HG02885 (cell line): Measurements from ENCODE around the gene COL23A1.

Source experiments
- ATAC-seq: cut with Tn5 transposase; IDR thresholded peaks from one replicate; pipeline ENCODE4 v1.9.1; 2021; ENCODE audit warnings: mild to moderate bottlenecking; ENCODE audit not compliant: unreplicated experiment, poor library complexity

COL23A1 gene

DNA sequence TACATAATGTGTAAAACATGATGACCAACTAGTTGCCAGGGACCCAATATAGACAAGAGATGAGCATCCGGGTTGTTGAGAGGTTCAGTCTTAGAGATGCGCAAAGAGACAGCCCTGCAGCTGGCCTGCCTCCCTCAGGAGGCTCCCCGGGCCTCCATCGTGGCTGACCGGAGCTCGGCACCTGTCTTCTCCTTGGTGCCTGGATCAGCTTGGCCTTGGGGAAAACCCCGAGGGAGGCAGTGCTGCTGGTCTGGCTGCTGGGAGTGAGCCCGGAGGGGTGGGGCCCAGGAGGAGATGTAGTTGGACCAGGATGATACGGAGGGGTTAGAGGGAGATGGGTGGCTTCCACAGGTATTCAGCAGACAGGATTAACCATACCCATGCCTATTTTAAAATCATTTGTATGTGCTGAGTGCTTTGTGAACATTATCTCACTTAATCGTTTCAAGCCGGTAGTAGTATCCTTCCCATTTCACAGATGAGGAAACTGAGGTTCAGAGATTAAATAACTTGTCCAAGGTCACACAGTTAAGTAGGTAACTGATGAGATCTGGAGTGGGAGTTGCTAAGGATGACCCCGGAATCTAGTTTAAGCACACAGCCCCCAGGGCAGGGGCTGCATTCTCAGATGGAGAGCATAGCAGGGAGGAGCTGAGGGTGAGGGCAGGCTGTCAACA is 173.8 kb downstream of the COL23A1 start:
- ATAC-seq, result no peak

GRCh38 chr5:178415353-178415752 is 174.8 kb downstream of the COL23A1 start:
- ATAC-seq, result no peak

- ATAC-seq, result no peak
These were observed 176.2 kb downstream of the COL23A1 start for GRCh38 chr5:178413988-178414387.

GRCh38 chr5:178411083-178411482 is 179.1 kb downstream of the COL23A1 start:
- no peak for ATAC-seq

GRCh38 chr5:178407646-178408045 is 182.5 kb downstream of the COL23A1 start:
- no peak for ATAC-seq

GRCh38 chr5:178404987-178405386 is 185.2 kb downstream of the COL23A1 start:
- ATAC-seq, result no peak

GRCh38 chr5:178403956-178404600 is 186.1 kb downstream of the COL23A1 start:
- ATAC-seq, result no peak

DNA sequence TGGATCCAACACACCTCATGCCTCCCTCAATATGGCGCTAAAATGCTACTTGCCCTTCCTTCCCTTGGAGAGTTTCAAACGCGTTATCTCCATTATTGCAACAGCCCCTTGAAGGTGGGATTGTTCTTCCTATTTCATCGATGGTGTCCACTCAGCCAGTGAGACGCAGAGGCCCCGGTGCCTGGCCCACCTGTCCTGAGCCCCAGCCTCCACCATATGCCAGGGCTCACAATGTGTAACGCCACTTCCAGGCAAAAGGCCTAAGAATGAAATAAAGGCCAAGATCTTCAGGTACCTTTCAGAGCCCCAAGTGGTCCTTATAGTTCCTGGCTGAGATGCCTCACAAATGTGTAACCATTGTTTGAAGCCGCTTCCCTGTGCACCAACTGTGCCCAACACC is 186.8 kb downstream of the COL23A1 start:
- ATAC-seq, result no peak

- ATAC-seq, result no peak
These were observed 190.5 kb downstream of the COL23A1 start for GRCh38 chr5:178399701-178400095.

DNA sequence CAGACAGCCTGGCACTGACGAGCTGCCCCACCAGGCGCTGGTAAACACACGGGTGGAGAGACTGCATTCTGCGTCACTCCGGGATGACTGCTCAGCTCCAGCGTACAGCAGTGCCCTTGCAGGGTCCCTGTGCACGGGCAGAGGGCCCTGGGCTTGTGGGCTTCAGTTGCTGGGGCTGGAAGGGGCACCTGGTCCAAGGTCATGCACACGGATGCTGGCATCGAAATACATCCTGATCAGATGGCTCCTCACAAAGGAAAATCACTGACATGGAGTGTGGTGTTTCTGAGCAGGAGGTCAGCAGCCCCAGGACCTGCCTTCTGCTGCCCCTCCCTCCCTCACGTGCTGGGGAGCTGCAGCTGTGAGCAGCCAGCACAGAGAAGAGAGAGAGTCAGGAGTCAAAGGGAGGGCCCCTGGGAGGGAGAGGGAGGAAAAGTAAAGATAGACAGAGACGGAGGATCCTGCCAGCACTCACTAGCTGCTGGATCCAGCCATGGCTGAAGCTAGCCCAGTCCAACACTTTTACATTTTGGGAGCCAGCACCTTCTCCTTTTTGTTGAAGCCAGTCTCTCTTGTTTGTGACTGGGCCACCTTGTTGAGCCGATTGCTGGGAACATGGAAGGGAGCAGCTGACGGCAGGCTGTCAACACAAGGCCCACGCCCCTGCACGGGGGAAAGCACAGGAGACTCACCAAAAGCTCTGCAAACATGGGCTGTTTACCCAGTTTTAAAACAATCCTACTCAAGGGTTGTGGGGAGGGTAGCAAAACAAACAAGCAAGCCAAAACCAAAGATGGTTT is 191.1 kb downstream of the COL23A1 start:
- no peak for ATAC-seq

GRCh38 chr5:178396796-178397720 is 193.1 kb downstream of the COL23A1 start:
- no peak for ATAC-seq

- no peak for ATAC-seq
These were observed 196.1 kb downstream of the COL23A1 start for GRCh38 chr5:178394074-178394473.

DNA sequence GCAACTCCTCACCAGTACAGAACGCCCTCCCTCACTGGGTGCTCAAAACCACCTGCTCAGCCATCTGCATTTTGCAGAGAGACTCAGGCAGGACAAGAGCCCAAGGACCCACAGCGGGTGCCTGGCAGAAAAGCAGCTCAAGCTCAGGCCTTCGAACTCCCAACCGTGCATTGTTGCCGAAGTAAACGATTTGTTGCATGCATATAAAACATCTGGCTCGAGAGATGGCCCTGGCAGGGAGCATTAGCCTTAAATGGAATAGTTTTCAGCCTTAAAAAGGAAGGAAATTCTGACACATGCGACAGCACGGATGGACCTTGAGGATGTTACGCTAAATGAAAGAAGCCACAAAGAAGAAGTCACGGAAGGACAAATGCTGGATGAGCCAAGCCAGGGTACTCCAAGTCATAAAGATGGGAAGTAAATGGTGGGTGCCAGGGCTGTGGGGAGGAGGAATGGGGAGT is 197.2 kb downstream of the COL23A1 start:
- no peak for ATAC-seq

GRCh38 chr5:178392386-178392785 is 197.8 kb downstream of the COL23A1 start:
- no peak for ATAC-seq

DNA sequence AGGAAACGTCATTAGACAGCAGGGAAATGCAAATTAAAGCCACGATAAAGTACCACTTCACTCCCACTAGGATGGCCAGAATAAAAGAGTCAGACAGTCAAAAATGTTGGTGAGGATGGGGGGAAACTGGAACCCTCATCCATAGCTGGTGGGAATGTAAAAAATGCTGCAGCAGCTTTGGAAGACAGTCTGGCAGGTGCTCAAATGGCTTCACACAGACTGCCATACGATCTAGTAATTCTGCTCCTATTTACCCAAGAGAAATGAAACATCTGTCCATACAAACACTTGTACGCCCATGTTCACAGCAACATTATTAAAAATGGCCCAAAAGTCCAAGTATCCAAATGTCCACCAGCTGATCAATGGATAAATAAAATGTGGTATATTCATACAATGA is 198.7 kb downstream of the COL23A1 start:
- ATAC-seq, result no peak

DNA sequence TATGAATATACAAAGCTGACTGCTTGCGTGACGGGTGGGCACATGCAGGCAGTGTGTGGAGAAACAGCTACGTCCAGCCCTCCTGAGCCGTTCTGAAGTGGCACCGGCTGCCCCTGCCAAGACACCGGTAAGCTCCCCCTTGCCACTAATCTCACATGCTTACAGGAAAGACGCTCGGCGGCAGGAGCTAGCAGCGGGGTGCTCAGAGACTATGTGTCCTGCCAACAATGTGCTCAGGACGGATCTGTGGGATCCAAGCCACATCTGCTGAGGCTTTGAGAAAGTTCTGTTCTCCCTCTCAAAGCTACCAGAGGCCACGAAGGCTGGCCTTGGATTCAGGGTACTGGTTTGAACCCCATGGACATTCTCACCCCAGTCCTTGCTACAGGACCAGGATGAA is 200.4 kb downstream of the COL23A1 start:
- no peak for ATAC-seq

- ATAC-seq, result no peak
These were observed 201.0 kb downstream of the COL23A1 start for GRCh38 chr5:178389026-178389729.

DNA sequence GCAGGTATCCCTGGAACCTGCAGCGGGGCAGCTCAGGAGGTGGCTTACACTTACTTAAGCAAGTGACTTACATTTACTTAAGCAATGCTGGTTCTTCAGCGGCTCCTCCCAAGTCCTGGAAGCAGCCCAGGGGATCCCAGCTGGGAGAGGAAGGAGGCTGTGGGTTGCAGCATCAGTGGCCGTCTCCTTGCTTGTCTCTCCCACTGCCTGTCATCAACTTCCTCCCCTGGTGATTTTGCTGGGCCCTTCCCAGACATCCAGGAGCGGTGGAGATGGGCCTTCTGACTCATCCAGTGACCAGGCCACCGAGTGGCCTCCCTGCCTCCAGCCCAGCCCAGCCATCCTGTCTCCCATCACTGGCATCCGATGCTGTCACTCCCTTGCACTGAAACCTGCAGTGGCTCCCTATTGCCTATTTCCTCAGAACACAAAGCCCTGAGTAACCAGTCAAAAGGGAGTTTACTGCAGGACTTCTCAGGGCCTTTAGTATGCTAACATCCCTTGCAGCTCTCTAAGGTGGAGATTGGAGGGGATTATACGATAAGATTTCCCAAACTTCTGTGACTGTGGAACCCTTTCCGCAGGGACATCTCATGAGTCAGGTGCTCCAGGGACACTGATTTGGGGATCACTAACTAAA is 201.7 kb downstream of the COL23A1 start:
- ATAC-seq, result no peak

GRCh38 chr5:178387856-178388190 is 202.4 kb downstream of the COL23A1 start:
- no peak for ATAC-seq
